ENCODE data around the gene EVC2.

DNA sequence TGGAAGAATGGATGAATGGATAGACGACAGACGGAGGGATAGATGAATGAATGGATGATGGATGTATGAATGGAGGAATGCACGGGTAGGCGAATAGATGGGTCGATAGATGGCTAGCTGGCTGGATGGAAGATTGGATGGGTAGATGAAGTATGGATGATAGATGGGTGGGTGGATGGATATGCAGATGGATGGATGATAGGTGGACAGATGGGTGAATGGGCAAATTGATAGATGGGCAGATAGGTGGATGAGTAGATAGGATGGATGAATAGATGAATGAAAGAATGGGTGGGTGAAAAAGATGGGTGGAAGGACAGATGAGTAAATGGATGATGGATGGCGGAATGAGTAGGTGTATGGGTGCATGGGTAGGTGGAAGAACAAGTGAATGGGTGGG is 57.3 kb downstream of the EVC2 start:
- TF ChIP-seq SUZ12 (IDR thresholded peaks at IDR 0.05; ENCODE audit: extremely low read depth, insufficient read depth, insufficient read length), result no peak
- no peak for TF ChIP-seq YY1 (IDR thresholded peaks at IDR 0.05; ENCODE audit: insufficient read depth, insufficient read length)
